ENCODE data around the gene CREB3L2.

Gene CREB3L2

GRCh38 chr7:137825489-137825888 lies 176.4 kb downstream of the CREB3L2 start:
- DNase-seq: no peak
